DOHH2 (cell line): ENCODE data around the gene RNF111.

Source experiments
- H3F3A ChIP-seq: fragments of 200-600 bp; sonication (generic), shearing (Covaris generic); 2 replicates; pipeline ENCODE4 v1.6.0; 2016; ENCODE audit warnings: antibody characterized with exemption, mild to moderate bottlenecking; ENCODE audit not compliant: control insufficient read depth, insufficient read depth
- H3K27ac ChIP-seq: fragments of 200-600 bp; sonication (generic); 2 replicates; pipeline ENCODE4 v1.5.1; 2014; ENCODE audit warnings: low read depth, mild to moderate bottlenecking, low read length, moderate library complexity
- H3K27me3 ChIP-seq: fragments of 200-600 bp; sonication (generic); 2 replicates; pipeline ENCODE4 v1.6.1; 2014; ENCODE audit warnings: mild to moderate bottlenecking, low read length, mixed read lengths; ENCODE audit not compliant: control insufficient read depth
- H3K36me3 ChIP-seq: fragments of 200-600 bp; sonication (generic); 2 replicates; pipeline ENCODE4 v1.6.1; 2014; ENCODE audit warnings: mild to moderate bottlenecking, low read length, moderate library complexity, mixed read lengths; ENCODE audit not compliant: control insufficient read depth
- H3K4me1 ChIP-seq: fragments of 200-600 bp; sonication (generic); 2 replicates; pipeline ENCODE4 v1.6.1; 2014; ENCODE audit warnings: mild to moderate bottlenecking, low read length, mixed read lengths; ENCODE audit not compliant: control insufficient read depth
- H3K4me2 ChIP-seq: fragments of 200-600 bp; sonication (generic); 2 replicates; pipeline ENCODE4 v1.6.0; 2014; ENCODE audit warnings: mild to moderate bottlenecking, low read length, moderate library complexity
- H3K4me3 ChIP-seq: fragments of 200-600 bp; sonication (generic); 2 replicates; pipeline ENCODE4 v1.5.1; 2014; ENCODE audit warnings: mild to moderate bottlenecking, low read length, mixed read lengths
- H3K79me2 ChIP-seq: fragments of 200-600 bp; sonication (generic); 2 replicates; pipeline ENCODE4 v1.6.1; 2014; ENCODE audit warnings: mild to moderate bottlenecking, low read length, mixed read lengths; ENCODE audit not compliant: control insufficient read depth
- H3K9me2 ChIP-seq: fragments of 200-600 bp; sonication (generic); replicated peaks from 2 replicates; pipeline ENCODE4 v1.6.1; 2014; ENCODE audit warnings: mild to moderate bottlenecking, low read length, mixed read lengths; ENCODE audit not compliant: control insufficient read depth
- H3K9me3 ChIP-seq: fragments of 200-600 bp; sonication (generic); 2 replicates; pipeline ENCODE4 v1.6.1; 2014; ENCODE audit warnings: antibody characterized with exemption, low read length, mixed read lengths; ENCODE audit not compliant: control insufficient read depth, insufficient read depth
- H4K20me1 ChIP-seq: fragments of 200-600 bp; sonication (generic); 2 replicates; pipeline ENCODE4 v1.6.0; 2014; ENCODE audit warnings: low read depth, mild to moderate bottlenecking, antibody characterized with exemption, low read length, moderate library complexity; ENCODE audit not compliant: control insufficient read depth, insufficient read depth
- CTCF ChIP-seq: fragments of 200-600 bp; sonication (generic); IDR thresholded peaks from one replicate; pipeline ENCODE4 v1.5.1; 2014; ENCODE audit warnings: antibody characterized with exemption, mild to moderate bottlenecking, low read depth, low read length; ENCODE audit not compliant: poor library complexity, severe bottlenecking
- EZH2phosphoT487 ChIP-seq: fragments of 200-600 bp; sonication (generic); IDR thresholded peaks from 2 replicates; pipeline ENCODE4 v1.6.1; 2017; ENCODE audit warnings: borderline replicate concordance, mild to moderate bottlenecking, antibody characterized with exemption, low read length, moderate library complexity, mixed read lengths

Gene RNF111

GRCh38 chr15:59028387-59028955, 41.0 kb downstream of the RNF111 start:
- H4K20me1 ChIP-seq = no peaks in the 10 kb centered on the region
- no peak overlapping the region for H3K4me3 ChIP-seq
- H3K4me2 ChIP-seq = no peak overlapping the region
- H3K27me3 ChIP-seq = no peaks in the 10 kb centered on the region
- peaks cover 68% of the 10 kb centered on the region for H3K79me2 ChIP-seq
- H3K27ac ChIP-seq = no peak overlapping the region
- H3F3A ChIP-seq = no peaks in the 10 kb centered on the region
- no peak for TF ChIP-seq EZH2phosphoT487
- no peak for TF ChIP-seq CTCF
- peaks cover 44% of the 10 kb centered on the region for H3K36me3 ChIP-seq
- no peaks in the 10 kb centered on the region for H3K9me3 ChIP-seq
- no peaks in the 10 kb centered on the region for H3K9me2 ChIP-seq
- H3K4me1 ChIP-seq = no peaks in the 10 kb centered on the region

GRCh38 chr15:59029554-59029953, 42.1 kb downstream of the RNF111 start:
- Histone ChIP-seq H3K27me3 (no peaks in the 10 kb centered on the region), H4K20me1 (no peaks in the 10 kb centered on the region), H3K9me2 (no peaks in the 10 kb centered on the region), H3K79me2 (peaks cover 73% of the 10 kb centered on the region), H3F3A (no peaks in the 10 kb centered on the region), H3K4me3 (no peak overlapping the region), H3K4me2 (no peak overlapping the region), H3K36me3 (peaks cover 49% of the 10 kb centered on the region), H3K4me1 (no peaks in the 10 kb centered on the region), H3K9me3 (no peaks in the 10 kb centered on the region), H3K27ac (no peak overlapping the region)
- TF ChIP-seq CTCF (no peak), EZH2phosphoT487 (no peak)

- H3K79me2 ChIP-seq = peaks cover 81% of the 10 kb centered on the region
Observed at GRCh38 chr15:59035201-59035600, 47.7 kb downstream of the RNF111 start.

More at GRCh38 chr15:59035201-59035600, 47.7 kb downstream of the RNF111 start:
- TF ChIP-seq EZH2phosphoT487 = no peak
- no peak for TF ChIP-seq CTCF
- Histone ChIP-seq H3K27me3 (no peaks in the 10 kb centered on the region), H3K4me2 (no peak overlapping the region), H3K9me2 (no peaks in the 10 kb centered on the region), H3K4me1 (peaks cover 10% of the 10 kb centered on the region), H3K4me3 (no peak overlapping the region), H3K36me3 (peaks cover 61% of the 10 kb centered on the region), H3F3A (no peaks in the 10 kb centered on the region), H3K27ac (no peak overlapping the region), H3K9me3 (peaks cover 11% of the 10 kb centered on the region; the same call in 1 of the 2 replicates), H4K20me1 (no peaks in the 10 kb centered on the region)
